GM18951 (cell line): ENCODE data around the gene DGCR2.

Experiments
- POLR2A ChIP-seq: IDR thresholded peaks from 4 replicates; pipeline ENCODE4 v1.6.1; 2011; ENCODE audit warnings: mild to moderate bottlenecking; ENCODE audit not compliant: insufficient read length, insufficient read depth; ENCODE audit errors: extremely low read depth
- in situ Hi-C: fragments of 300-500 bp; cut with MboI; formaldehyde crosslinking; loops from one replicate; pipeline ENCODE4 v1.12.0; 2022; ENCODE audit warnings: low sequenced_read_pairs, mixed read lengths, inconsistent platforms; ENCODE audit not compliant: unreplicated experiment

The DGCR2 gene

DNA sequence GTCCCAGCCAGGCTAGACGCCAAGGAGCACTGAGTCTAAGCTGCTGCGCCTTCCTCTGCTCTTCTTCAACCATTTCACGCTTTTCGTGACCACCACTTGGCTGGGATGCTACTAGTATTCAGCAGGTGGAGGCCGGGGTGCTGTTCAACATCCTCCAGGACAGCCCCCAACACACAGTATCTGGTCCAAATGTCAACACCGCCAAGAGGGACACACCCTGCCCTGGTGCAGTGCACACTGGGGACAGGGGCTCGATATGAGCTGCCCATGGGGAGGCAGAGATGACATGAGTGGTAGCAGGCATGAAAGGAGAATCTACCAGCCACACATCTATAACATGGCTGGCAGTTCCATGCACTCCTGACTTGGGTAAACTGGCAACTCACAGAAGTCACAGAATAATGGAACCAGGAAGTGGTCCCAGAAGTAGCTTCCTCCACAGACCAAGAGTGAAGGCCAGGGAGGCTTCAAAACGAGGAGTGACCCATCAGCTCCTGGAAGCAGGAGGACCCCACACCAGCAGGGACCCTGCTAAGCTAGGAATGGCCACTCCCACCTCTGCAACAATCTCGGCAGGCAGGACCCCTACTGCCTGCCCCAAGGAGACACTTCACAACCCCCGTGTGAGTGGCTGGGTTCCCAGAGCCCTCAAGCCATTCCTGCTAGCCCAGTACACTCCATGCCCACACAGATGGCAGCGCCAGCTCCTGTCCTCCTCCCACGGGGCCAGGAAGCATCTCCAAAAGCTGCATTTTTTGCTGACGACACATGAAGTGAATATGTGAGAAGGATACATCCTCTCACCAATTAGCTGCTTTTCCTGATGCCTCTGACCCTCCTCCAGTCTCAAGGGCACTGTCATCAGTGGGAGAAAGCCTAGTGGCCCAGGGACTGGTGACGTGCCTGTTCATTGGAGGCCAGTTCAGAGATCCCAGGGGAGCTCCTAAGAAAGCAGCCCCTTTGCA is 78.8 kb downstream of the DGCR2 start:
- no peak for TF ChIP-seq POLR2A
- in situ Hi-C loops = no loop called here

DNA sequence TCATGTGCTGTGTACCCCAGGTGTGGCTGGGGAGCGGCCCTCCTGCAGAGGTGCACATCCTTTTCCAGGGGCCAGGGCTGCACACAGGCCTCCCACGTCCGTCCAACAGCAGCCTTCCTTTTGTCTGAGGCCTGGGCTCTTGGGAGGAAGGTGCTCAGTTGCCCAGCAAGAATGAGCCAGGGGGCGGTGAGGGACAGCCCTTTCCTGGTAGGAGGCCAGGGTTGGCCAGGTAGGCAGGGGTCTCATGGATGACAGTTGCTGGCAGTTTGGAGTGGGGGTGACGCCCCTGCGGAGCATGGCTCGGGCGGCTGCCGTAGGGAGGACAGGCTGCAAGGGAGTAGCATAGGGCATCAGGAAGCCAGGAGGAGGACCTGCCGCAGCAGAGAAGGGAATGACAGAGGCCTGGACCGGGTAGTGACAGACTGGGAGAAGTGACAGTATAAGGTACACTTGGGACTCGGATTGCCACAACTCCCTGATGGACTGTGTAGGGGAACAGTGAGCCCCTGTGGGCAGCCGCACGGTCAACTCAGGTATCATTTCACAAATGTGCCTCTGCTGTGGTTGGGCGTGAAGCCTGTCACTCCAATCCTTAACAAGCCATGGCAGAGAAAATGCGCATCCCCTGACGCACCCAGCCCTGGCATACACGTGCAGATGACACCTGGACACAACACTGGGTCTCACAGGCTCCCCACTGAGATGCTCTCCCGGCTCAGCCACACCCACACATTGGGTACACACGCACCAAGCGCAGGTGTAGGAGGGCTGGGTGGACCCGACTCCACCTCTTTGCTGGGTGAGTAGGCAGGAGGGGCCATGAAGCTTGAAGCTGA is 79.7 kb downstream of the DGCR2 start:
- TF ChIP-seq POLR2A = no peak
- in situ Hi-C loops = no loop called here

DNA sequence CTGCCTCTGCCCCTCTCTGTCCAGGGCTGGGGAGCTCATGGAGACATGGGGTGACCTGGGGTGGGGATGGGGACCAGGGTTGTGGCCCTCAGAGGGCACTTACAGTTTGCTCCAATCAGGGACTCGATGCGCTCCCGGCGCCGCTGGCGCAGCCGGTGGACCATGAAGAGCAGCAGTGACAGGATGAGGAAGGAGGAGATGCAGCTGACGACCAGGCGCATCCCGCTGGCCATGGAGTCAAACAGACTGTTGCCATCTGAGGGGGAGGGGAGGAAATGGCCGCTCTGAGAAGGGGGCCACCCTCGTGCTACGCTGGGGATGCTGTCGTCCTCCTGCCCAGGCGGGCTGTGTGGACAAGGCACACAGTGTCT is 80.5 kb downstream of the DGCR2 start:
- no peak for TF ChIP-seq POLR2A
- in situ Hi-C loops = no loop called here

DNA sequence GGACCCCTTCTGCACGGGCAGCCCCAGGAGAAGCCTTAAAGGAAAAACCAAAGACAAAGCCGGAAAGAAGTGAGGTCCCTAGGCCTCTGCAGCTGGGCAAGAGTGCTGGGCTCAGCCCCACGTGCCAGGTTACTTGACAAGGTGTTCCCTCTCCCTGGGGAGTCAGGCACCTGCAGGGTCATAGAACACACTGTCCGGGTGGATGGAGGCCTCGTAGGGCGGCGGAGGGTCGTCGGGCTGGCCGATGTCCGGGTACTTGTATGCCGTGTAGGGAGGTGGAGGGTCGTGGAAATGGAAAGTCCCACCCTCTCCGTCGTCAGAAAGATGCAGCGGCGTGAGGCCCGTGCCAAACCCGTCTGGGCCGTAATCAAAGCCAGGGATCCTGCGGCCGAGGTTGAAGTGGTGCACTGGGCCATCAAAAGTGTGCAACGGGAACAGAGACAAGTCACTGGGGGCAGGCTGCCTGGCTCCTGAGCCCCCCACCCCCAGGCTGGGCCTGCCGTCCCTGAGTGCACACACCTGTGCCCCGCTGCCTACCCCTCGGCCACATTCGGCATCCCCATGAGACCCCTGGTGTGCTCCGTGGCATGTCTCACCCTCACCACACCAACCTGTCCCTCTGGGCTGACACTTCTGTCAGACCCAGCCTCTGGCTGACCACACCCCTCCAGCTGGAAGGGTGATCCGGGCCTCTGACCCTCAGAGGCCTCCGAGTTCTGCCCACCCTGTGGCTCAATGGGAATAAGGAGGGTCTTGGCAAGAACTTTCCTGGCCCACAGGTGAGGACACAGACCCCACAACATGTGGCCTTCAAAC is 81.1 kb downstream of the DGCR2 start:
- in situ Hi-C loops = no loop called here
- TF ChIP-seq POLR2A = no peak

DNA sequence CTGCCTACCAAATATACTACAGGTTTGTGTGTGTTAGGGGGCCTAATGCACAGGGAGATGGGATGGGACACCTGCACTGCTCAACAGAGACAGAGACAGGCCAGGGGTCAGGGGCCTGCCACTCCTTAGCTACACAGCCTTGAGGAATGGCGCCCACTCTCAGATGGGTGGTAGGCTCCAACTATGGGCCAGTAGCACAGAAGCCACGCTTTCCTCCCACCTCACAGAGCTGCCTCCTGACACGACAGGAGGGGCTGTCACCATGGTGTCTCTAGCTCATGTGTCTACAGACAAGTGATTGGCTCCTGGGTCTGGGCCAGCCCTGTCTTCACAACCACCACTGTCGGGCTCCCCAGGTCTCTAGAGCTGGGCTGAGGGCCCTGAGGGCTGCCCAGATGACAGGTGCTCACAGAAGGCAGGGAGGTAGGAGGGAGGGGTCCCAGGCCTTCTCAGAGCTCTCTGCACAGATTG is 81.8 kb downstream of the DGCR2 start:
- no peak for TF ChIP-seq POLR2A
- in situ Hi-C loops = no loop called here

DNA sequence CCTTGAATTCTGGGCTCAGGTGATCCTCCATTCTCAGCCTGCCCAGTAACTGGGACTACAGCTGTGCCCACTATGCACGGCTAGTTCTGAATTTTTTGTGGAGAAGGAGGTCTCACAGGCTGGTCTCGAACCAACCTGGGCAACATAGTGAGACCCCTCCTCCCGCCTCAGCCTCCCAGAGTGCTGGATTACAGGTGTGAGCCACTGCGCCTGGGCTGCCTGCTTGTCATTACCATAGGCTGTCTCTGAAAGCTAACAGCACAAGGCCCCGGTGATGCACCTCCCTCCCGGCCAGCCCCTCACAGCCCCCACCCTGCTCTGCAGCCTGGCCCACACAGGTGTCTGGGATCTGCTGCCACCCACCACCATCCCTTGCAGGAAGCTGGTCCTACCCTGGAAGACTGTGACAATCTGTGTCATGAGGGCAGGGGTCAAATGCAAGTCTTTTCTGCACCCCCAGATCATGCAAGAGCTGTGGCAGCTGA is 82.4 kb downstream of the DGCR2 start:
- in situ Hi-C loops = no loop called here
- no peak for TF ChIP-seq POLR2A

DNA sequence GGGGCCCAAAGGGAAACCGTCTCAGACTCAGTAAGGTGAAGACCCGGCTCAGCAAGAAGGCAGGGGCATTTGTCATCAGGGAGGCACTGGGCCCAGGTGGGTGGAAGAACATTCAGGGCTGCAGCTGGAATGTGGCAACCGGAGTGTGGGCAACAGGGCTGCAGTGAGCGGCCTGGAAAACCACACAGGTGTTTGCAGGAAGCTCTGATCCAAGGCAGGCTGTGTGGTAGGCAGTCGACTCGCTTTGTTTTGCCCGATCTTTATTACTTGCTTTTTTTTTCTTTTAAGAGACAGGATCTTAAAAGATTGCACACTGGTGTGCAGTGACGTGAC is 82.8 kb downstream of the DGCR2 start:
- in situ Hi-C loops = no loop called here
- no peak for TF ChIP-seq POLR2A

DNA sequence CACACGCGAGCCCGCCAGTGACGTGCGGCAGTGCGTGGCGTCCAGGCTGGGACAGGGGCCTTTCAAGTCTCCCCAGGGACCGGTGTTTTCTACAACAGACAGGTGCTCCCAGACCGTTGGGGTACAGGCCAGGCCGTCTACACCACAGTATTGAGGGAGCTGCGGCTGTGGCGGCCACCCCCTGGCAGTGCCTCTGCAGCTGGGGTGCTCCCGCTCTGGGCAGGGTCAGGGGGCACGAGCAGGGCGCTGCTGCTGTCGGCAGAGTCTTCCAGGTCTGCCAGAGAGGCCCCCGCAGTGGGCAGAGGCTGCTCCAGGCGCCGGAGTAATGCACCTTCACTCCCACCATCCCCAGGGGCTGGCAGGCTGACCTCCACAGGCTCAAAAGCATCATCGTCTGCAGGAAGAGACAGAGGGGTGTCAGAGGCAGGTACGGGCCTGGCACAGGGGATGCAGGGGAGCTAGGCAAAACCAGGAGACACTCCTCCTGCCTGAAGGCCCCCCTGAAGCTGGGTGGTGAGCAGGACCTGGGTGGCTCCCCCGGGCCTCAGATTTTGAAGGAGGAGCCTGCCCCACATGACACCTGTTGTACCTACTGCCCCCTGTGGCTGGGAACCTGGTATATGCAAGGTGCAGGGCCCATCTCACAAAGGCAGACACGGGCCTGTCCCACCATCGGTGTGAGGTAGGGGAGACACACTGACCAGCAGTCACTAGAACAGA is 83.3 kb downstream of the DGCR2 start:
- no peak for TF ChIP-seq POLR2A
- in situ Hi-C loops = no loop called here

DNA sequence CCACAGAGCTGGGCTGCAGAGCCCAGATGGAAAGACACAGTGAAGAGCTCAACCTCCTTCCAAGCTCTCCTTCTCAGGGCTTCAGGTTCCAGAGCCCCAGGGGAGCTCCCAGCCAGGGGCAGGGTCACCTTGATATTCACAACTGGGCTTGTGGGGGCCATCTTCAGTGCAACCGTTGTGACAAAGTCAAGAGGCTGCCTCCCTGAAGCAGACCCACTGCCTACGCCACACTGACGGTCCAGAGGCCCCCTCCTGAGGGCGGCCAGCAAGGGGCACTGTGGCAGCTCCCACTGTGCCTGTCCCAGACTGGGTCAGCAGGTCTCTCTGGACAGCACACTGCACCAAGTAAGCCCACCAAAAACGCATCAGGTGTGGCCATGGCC is 84.1 kb downstream of the DGCR2 start:
- no peak for TF ChIP-seq POLR2A
- in situ Hi-C loops = no loop called here

DNA sequence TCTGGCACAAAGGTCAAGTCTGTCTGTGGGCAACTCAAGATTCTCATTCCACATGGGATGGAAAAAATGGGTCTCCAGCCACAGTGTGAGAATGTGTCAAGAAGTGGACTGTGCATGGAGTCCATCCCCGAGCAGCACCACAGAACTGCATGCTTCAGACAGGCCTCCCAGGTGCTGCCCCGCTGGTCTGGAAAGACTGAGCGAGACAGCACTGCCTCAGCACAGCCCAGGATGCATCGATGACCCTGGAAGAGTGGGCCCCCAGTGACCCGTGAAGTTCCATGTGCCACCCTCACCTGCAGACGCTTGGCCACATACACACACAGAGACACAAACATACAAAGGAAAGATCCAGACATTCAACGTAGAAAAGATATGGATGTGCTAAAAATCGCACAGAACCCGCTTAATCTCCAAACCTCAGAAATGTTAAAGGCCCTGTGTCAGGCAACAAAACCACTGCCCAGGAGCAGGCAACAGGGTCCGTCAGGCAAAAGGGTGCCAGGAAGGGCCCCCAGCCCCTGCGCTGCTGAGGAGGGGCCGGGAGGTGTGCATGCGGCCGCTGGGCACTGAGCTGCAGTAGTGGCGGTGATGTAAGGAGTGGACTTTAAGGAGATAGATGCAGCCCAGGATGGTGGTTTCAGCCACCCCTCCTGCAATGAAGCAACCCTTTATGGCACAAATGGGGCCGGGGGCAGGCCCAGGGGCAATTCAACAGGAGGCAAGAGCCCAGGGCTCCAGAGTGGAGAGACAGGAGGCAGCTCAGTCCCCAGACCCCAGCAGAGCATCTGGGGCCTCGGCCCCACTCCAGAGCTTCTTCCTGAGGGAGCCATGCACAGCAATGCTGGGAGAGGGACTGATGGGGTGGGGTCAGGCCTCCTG is 84.7 kb downstream of the DGCR2 start:
- in situ Hi-C loops = no loop called here
- TF ChIP-seq POLR2A = no peak

DNA sequence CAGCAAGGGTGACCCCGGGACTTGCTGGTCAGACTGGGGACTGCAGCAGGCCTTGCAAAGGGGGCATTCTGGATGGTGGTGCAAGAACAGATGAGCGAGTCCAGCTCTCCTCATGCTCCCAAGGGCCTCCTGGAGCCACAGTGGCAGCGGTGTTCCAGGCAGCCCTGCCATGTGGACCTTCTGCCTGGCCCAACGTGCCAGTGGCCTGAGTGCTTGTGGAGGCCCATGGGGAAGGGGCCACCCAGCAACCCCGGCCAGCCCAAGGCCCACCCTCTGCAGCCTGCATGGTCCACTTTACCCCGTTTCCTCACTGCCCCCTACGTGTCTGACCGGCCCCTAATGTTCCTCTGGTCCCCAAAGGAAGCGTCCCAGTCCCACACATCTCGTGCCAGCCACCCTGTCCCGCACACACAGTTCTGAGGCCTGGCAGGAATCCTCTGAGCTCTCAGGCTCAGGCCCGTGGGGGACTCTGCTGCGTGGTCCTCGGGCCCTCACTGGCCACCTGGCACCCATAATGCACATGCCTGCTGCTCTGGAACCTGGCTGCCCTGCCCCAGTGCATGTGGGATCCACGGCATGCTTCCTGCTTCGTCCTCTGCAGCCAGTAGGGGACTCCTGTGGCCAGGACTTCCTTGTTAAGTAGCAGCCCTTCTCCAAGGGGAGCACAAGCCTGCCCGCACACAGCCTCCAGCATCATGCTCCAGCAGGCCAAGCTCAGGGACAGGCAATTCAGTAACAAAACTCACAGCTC is 85.5 kb downstream of the DGCR2 start:
- in situ Hi-C loops = no loop called here
- no peak for TF ChIP-seq POLR2A

DNA sequence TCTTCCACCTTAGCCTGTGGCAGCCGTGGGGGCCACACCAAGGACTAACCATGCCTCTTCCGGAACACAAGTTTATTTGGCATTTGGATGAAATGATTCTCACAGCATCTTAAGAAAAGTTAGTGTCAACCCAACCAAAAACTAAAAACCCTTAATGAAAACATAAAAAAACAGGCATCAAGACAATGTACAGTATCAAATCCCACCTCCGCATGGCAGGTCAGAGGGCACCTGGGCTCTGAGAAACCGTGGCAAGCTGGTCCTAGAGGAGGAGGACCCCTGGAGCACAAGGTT is 86.0 kb downstream of the DGCR2 start:
- TF ChIP-seq POLR2A = no peak
- in situ Hi-C loops = no loop called here
